ENCODE measurements around the gene ETDA. TPM values are rescaled to one million over a fixed set of nuclear protein-coding genes. Genes with fewer than 3 reads are reported as not detected.
"Not testable (repeated sequence)": the region's sequence is repeated elsewhere in the genome, so short reads cannot be mapped to it uniquely, and the experiment has no call there.

The ETDA gene
- total and polyA plus RNA-seq, 10 donors: not detected

DNA sequence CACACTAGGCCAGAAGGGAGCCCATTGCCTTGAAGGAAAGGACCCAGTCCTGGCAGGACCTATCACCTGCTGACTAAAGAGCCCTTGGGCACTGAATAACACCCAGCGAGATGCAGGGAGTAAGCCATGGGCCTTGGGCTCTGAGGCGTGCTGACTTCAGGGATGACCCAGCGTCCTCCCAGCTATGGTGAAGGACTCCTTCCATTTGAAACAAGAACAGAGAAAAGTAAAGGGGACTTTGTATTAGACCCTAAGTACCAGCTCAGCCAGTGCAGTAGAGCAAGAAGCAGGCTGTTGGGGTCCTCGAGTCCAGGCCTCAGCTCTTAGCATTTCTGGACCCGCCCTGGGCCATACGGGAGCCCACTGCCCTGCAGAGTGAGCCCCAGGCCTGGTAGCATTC, 5.1 kb downstream of the ETDA start:
- TF ChIP-seq, protein P1, sequence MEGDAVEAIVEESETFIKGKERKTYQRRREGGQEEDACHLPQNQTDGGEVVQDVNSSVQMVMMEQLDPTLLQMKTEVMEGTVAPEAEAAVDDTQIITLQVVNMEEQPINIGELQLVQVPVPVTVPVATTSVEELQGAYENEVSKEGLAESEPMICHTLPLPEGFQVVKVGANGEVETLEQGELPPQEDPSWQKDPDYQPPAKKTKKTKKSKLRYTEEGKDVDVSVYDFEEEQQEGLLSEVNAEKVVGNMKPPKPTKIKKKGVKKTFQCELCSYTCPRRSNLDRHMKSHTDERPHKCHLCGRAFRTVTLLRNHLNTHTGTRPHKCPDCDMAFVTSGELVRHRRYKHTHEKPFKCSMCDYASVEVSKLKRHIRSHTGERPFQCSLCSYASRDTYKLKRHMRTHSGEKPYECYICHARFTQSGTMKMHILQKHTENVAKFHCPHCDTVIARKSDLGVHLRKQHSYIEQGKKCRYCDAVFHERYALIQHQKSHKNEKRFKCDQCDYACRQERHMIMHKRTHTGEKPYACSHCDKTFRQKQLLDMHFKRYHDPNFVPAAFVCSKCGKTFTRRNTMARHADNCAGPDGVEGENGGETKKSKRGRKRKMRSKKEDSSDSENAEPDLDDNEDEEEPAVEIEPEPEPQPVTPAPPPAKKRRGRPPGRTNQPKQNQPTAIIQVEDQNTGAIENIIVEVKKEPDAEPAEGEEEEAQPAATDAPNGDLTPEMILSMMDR (IDR thresholded peaks at IDR 0.05 in 8 of 11, conservative IDR thresholded peaks at IDR 0.05 in 3 of 11): no peak
- TF ChIP-seq POLR2AphosphoS5 (IDR thresholded peaks at IDR 0.05): no peak
- TF ChIP-seq POLR2A (IDR thresholded peaks at IDR 0.05): no peak
- no peaks in the 10 kb centered on the region for H3K36me3 ChIP-seq
- H3K9me3 ChIP-seq: peaks cover 0 to 6% (median 0%) of the 10 kb centered on the region in 8 donors
- H3K4me3 ChIP-seq: no peak overlapping the region
- WGBS, 5 donors: 77 to 100% (median 93%) methylated on average over 2 to 6 of the region's 6 CpGs
- no peaks in the 10 kb centered on the region for H3K27me3 ChIP-seq (replicated peaks in 1 of 7)
- no peak for DNase-seq
- intact Hi-C loops (cut with DNase I; ENCODE audit: low total_unique reads): no loop called here
- no peak overlapping the region for H3K27ac ChIP-seq
- H3K4me1 ChIP-seq: no peaks in the 10 kb centered on the region

DNA sequence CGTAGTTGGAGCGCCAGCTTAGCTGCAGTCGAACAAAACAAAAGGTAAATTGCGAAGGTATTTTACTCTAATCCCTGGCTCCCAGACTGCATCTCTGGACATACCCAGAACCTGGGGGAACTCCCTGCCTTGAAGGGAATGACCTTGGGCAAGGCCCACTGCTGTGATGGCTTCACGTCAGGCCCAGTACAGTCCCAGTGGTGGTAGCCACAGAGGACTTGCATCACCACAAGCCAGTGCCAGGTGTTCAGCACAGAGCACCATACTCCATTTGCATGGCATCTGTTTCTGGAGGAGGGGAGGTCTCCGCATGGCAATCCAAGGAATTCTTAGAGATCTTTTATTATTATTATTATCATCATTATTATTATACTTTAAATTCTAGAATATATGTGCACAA, 5.6 kb downstream of the ETDA start:
- Histone ChIP-seq H3K9me3 (peaks cover 0 to 6% (median 0%) of the 10 kb centered on the region in 8 donors), H3K27me3 (replicated peaks in 1 of 7) (no peaks in the 10 kb centered on the region), H3K27ac (no peak overlapping the region), H3K4me3 (no peak overlapping the region), H3K36me3 (no peaks in the 10 kb centered on the region), H3K4me1 (no peaks in the 10 kb centered on the region)
- DNase-seq: no peak
- WGBS, 5 donors: 92 to 100% (median 94%) methylated on average over 5 to 6 of the region's 6 CpGs
- intact Hi-C loops (cut with DNase I; ENCODE audit: low total_unique reads): no loop called here
- TF ChIP-seq POLR2AphosphoS5 (IDR thresholded peaks at IDR 0.05): no peak

DNA sequence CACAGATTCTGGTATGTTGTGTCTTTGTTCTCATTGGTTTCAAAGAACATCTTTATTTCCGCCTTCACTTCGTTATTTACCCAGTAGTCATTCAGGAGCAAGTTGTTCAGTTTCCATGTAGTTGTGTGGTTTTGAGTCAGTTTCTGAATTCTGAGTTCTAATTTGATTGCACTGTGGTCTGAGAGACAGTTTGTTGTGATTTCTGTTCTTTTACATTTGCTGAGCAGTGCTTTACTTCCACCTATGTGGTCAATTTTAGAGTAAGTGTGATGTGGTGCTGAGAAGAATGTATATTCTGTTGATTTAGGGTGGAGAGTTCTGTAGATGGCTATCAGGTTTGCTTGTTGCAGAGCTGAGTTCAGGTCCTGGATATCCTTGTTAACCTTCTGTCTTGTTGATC, 9.1 kb downstream of the ETDA start:
- H3K9me3 ChIP-seq; H3K27ac ChIP-seq; H3K4me3 ChIP-seq; H3K36me3 ChIP-seq; intact Hi-C loops (cut with DNase I; ENCODE audit: low total_unique reads); H3K4me1 ChIP-seq; DNase-seq: not testable (repeated sequence)
- peaks cover 0 to 12% (median 0%) of the 10 kb centered on the region in 7 donors for H3K27me3 ChIP-seq (replicated peaks in 1 of 7)
- 73 to 100% (median 91%) methylated on average over 2 of the region's 2 CpGs for WGBS, 5 donors

DNA sequence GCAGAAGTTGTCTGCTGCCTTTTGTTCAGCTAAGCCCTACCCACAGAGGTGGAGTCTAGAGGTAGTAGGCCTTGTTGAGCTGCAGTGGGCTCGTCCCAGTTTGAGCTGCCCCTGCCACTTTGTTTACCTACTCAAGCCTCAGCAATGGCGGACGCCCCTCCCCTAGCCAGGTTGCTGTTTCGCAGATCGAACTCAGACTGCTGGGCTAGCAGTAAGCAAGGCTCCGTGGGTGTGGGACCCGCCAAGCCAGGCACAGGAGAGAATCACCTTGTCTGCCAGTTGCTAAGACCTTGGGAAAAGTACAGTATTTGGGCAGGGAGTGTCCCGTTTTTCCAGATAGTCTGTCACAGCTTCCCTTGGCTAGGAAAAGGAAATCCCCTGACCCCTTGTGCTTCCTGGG, 11.5 kb downstream of the ETDA start:
- 69 to 100% (median 97%) methylated on average over 2 to 8 of the region's 8 CpGs for WGBS, 5 donors
- H3K4me3 ChIP-seq; H3K27ac ChIP-seq; H3K4me1 ChIP-seq; DNase-seq; H3K36me3 ChIP-seq; intact Hi-C loops (cut with DNase I; ENCODE audit: low total_unique reads): not testable (repeated sequence)
- H3K9me3 ChIP-seq: peaks cover 0 to 10% (median 3%) of the 10 kb centered on the region in 8 donors
- peaks cover 0 to 12% (median 0%) of the 10 kb centered on the region in 7 donors for H3K27me3 ChIP-seq (replicated peaks in 1 of 7)

DNA sequence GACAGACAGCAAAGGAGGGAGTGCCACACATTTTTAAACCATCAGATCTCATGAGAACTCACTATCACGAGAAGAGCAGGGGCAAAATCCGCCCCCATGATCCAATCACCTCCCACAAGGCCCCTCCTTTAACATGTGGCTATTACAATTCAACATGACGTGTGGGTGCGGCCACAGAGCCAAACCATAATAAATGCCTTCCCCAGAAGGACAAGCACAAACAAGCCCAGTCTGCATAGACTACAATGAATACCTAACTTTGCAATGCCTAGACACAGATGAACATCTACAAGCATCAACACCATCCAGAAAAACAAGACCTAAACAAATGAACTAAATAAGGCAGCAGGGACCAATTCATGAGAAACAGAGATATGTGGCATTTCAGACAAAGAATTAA, 12.3 kb downstream of the ETDA start:
- DNase-seq: no peak
- Histone ChIP-seq H3K36me3 (no peaks in the 10 kb centered on the region), H3K27ac (no peak overlapping the region), H3K4me1 (no peaks in the 10 kb centered on the region), H3K4me3 (no peak overlapping the region), H3K27me3 (replicated peaks in 1 of 7) (peaks cover 0 to 12% (median 0%) of the 10 kb centered on the region in 7 donors), H3K9me3 (peaks cover 0 to 19% (median 10%) of the 10 kb centered on the region in 8 donors)
- intact Hi-C loops (cut with DNase I; ENCODE audit: low total_unique reads): no loop called here
- TF ChIP-seq, protein P1 (IDR thresholded peaks at IDR 0.05 in 8 of 11, conservative IDR thresholded peaks at IDR 0.05 in 3 of 11): no peak
- TF ChIP-seq POLR2AphosphoS5 (IDR thresholded peaks at IDR 0.05) (no peak), POLR2A (IDR thresholded peaks at IDR 0.05) (no peak)
- WGBS, 5 donors: 73 to 93% (median 89%) methylated on average over 4 of the region's 4 CpGs

DNA sequence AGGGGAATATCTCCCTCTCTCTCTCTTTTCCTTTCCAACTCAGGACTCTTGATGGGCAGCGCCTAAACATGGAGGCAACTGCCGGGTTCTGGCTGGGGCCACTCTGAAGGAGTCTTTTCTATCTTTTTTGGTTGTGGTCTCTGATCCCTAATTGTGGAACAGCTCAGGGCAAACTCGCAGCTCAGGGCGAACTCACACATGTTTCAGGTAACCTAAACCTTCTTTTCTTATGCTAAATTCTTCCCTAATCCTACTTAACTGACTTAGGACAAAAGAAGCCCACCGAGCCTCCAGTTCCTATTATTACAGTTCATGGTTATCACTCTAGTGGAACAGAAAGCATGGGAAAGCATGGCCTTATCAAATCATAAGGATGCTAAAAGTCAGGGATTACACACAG, 21.3 kb downstream of the ETDA start:
- TF ChIP-seq, protein P1 (IDR thresholded peaks at IDR 0.05 in 8 of 11, conservative IDR thresholded peaks at IDR 0.05 in 3 of 11): no peak
- no peak for TF ChIP-seq POLR2A (IDR thresholded peaks at IDR 0.05)
- TF ChIP-seq POLR2AphosphoS5 (IDR thresholded peaks at IDR 0.05): no peak
- Histone ChIP-seq H3K9me3 (peaks cover 0 to 65% (median 23%) of the 10 kb centered on the region in 8 donors), H3K27ac (no peak overlapping the region), H3K36me3 (no peaks in the 10 kb centered on the region), H3K27me3 (replicated peaks in 1 of 7) (no peaks in the 10 kb centered on the region), H3K4me1 (no peaks in the 10 kb centered on the region), H3K4me3 (no peak overlapping the region)
- 63 to 97% (median 91%) methylated on average over 5 of the region's 5 CpGs for WGBS, 5 donors
- intact Hi-C loops (cut with DNase I; ENCODE audit: low total_unique reads): no loop called here
- no peak for DNase-seq
